Activated T-cell treated with anti-CD3 and anti-CD28 coated beads, Interleukin-2, amount 50 U/mL, for 48 hours (primary cell): ENCODE measurements around the gene FHL5.
"Not testable (repeated sequence)": the region's sequence is repeated elsewhere in the genome, so short reads cannot be mapped to it uniquely, and the experiment has no call there.

Experiments used
- DNase-seq, 2 experiments: peaks; one replicate each; pipeline ENCODE4 v3.0.0-alpha.2; 2020

Gene FHL5

DNA sequence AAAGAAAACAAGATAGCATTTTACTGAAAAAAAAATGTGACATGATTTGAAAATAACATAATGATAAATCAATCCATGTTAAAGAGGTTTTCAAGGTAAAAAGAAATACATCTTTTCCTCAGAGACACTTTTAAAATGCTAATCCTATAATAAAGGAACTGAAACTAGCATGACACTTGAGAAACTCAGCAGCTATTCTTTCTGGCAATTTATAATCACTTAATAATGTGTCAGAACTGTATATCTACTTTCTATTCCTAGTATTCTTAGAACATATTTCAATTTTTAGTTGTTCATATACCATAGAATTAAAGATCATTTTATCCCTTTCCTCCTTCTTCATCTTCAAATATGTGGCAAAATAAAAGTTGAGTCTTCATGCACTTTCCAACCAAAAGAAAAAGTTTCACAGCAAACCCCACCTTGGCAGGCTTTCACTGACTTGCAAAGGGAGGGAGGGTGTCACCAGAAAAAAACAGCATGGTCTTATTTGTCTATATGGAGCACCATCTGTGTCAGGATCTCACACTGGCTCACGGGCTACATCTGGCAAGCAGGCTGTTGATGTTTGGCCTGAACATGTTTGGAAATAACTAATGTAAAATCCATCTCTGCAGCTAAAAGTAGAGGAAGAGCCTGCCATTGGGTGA, 48.5 kb downstream of the FHL5 start:
- no peak for DNase-seq

DNA sequence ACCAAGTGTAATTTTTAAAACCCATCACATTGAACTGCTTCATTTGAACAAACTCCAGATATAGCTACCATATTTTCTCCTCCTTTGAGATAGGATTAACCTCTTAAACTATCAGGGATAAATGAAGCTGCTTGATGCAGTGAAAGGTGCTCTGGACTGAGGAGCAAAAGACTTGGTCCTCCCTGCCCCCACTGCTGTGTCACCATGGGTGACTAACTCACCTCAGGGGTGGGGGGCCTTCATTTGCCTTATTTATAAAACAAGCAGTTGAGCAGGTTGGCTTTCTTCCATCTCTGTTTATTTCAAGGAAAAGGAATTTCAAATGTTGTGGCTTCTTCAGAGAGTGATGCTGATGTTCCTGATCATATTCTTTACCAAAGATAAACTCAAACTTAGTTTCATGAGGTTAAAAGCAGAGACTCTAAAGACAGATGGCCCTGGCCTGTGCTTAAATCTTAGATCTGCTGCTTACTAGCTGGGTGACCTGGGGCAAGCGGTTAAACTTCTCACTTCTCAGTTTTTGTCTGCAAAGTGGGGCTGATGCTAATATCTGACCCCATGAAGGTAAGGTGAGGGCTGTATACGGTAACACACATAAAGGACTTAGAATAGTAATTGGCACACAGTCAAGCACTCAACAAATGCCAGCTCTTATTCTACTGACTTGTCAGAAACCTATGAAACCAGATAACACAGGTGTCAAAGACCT, 50.5 kb downstream of the FHL5 start:
- no peak for DNase-seq

DNA sequence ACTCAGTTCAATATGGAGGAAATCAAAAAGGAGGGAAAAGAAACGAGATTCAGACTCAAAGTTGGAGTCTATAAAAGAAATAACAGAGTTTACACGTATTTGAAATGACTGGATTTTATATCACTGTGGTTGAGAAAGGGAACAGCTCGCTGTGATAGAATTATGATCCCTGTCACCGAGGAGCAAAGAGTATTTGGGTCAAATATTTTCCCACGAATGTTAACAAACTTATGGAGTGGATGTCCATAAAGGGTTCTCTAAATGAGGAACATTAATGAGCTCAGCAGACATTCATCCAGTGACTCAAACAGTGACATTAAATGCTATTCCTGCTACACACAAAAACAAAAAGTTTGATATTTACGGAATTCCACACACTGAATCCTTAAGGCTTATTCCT, 57.9 kb downstream of the FHL5 start:
- no peak for DNase-seq

DNA sequence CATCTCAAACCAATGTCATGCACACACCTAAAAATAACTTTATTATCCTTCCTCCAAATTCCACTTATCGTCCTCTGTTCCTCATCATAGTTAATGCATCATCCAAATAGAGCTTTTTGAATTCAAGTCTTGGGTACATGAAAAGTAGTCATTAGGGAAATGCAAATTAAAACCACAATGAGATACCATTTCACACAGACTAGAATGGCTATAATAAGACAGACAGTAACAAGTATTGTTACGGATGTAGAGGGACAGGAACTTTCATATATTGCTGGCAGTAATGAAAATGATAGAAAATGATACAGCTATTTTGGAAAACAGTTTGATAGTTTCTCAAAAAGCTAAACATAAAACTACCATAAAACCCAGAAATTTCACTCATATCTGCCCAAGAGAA, 59.1 kb downstream of the FHL5 start:
- no peak for DNase-seq

DNA sequence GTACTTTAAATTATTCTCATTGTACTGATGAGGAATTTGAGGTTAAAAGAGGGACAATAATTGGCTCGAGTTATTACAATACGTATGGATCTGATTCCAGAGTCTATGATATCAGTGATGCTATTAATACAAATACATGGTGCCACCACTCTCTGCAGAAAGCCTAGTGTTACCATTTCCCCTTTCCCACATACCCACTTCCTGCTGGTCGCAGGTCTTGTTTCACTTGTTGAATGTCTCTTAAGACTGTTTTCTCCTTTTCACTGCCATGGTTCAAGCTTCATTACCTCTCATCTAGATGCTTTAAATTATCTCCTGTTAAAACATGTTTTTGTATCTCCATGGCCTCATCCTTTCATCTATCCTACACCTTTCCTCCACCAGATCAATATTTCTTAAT, 62.0 kb downstream of the FHL5 start:
- DNase-seq = no peak

DNA sequence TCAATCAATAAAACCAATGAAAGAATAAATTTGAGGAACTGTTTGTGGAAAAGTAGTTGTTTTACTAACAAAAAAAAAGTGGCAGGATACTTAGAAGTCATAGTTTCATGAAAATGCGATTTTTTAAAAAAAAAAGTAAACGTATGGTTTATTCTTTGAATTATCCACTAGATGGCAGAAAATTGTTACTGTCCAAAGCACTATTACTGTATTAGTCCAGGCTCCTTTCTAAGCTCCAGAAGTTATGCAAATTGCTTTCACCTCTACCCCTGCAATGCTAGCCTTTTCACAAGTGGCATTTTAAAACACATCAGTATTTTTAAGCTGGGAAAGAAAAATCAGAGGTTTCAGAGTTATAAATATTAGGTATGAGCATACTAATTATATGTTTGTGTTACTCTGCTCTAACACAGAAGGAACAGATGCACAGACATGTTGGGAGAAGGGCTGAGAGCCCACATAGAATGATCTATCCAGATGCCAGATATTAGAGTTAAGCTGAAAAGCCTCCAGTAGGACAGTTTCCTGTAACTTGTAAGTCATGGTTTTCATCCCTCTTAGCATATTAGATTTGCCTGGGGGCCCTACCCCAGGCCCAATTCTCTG, 63.9 kb downstream of the FHL5 start:
- no peak for DNase-seq

DNA sequence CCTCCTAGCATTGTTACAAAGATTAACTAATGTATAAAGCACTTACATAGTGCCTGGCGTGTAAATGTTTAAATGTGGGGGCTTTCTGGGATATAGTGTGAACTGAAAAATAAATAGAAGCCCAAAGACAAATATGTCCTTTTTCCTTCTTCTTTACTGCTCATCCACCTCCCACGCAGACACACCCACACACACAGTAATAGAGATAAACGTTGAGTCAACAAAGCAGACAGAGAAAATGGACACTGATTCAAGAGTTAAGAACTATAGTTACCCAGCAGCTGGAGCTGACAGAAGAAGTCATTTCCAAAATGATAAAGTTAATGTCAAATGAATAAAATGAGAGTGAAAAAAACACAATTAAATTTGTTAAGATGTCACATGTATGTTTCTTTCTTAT, 68.3 kb downstream of the FHL5 start:
- DNase-seq = peak in 1 of 2 experiments; percentile 20

DNA sequence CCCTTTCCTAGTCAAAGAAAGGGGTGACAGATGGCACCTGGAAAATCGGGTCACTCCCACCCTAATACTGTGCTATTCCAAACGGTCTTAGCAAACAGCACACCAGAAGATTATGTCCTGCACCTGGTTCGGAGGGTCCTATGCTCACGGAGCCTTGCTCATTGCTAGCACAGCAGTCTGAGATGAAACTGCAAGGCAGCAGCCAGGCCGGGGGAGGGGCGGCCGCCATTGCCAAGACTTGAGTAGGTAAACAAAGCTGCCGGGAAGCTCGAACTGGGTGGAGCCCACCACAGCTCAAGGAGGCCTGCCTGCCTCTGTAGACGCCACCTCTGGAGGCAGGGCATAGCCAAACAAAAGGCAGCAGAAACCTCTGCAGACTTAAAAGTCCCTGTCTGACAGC, 75.1 kb downstream of the FHL5 start:
- DNase-seq = not testable (repeated sequence)

DNA sequence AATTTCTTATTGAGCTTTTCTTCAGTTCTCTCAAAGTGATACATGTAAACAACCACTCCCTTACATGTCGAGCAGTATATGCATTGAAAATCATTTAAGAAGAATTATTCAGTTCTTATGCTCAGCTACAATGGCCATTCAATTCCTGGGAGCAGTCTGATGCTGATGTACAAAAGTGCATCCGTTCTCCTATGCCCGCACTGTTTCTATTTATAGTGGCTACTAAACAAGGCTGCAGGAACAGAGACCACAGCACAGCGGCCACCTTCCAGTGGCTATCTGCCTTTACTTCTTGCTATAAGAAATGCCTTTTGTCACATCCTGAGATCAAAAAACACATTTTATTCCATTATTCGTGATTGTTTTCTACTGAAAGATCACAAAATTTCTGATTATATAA, 82.2 kb downstream of the FHL5 start:
- no peak for DNase-seq

DNA sequence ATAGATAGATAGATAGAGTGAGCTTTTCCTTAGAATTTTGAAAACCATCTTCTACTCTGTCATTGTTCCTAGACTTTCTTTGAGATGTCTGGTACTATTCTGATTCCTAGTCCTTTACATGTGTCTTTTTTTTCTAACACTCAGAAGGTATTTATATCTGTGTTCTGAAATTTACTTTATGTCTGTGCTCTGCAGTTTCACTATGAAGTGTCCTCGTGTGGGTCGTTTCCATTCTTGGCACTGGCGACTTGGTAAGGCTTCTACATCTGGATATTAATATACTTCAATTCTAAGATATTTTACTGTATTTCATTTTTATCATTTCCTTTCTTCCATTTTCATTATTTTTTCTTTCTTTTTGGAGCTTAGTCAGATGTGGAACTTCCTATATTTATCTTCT, 87.0 kb downstream of the FHL5 start:
- no peak for DNase-seq

DNA sequence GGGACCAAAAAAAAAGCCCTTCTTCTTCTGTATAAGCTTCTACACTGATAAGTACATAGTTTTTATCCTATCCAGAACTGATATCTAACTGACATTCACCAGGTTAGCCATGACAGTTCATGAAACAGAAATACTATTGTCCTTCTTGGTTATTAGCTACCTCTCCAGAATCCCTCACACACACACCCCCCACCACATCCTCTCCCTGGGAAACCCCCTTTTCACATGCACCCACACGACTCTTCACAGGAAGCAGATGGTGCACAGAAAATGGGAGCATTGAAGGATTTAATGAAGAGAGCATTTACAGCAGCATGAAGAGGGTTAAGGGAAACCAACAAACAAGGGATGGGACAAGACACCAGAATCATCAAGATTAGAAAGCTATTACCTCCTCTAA, 88.9 kb downstream of the FHL5 start:
- DNase-seq = no peak

DNA sequence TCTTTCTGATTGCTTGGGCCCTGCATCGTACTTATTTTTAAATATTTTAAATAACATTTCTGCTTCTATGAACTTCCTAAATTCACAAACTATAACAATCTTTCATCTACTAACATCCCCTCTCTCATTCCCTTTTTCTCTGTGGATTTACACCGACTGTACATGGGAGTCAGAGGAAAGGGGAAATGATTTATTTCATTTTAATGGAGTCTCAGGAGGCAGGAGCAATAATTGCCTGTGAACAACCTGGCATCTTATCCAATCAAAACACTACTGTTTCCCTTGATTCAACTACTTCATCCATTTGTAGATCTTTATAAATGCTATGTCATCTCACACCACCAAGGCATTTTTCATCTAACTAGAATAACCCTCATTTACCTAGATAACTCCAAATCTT, 89.6 kb downstream of the FHL5 start:
- no peak for DNase-seq

DNA sequence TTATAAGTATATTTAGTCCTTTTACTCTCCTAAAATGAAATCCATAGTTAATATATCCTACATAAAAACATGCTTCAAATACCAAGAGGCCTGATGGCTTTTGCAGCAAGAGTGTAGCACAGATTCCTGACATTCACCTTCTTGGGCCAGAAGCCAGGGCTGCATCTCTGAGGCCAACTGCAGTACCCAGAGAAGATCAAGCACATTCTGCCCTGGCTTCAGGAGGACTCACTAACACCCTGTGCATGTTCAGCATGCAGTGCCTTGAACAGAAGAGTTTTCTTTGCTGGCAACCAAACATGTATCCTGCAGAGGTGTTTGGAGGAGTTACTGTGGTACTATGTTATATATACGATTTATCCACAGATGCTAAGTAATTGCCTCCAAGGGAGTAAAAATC, 90.3 kb downstream of the FHL5 start:
- DNase-seq = no peak

DNA sequence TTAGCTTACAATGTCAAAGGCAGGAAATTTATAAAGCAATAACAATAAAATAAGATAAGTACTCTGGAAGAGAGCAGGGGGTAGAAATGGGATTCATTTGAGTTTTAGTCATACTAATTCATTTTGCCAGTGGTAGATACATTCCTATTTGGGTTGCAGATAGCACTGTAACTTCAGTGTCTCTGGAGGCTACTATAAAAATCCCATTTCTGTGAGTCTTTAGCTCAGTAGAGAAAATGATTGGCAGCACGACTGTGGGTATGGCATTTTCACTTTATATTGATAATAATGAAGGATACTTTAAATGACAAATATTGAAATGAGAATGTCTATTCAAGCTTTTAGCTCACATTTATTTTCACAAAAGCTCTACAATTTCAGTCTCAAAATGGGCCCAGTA, 93.6 kb downstream of the FHL5 start:
- no peak for DNase-seq

DNA sequence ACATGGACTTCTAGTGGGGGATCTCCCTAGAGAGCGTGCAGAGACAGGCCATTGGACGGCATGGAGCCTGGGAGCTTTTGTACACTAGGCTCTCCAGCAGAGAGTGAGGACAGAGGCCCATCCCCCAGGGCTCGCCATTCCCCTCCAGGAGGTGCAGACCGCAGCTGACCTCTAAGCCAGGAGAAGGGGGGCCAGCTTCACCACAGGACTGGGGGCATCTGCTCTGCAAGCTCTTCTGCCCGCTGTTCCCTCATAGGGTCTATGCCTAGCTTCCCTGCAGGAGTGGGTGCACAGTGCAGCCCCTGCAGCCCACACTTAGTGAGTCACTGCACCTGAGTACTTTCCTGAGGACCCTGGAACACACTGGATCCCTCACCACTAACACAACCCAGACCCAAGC, 94.4 kb downstream of the FHL5 start:
- DNase-seq = no peak

DNA sequence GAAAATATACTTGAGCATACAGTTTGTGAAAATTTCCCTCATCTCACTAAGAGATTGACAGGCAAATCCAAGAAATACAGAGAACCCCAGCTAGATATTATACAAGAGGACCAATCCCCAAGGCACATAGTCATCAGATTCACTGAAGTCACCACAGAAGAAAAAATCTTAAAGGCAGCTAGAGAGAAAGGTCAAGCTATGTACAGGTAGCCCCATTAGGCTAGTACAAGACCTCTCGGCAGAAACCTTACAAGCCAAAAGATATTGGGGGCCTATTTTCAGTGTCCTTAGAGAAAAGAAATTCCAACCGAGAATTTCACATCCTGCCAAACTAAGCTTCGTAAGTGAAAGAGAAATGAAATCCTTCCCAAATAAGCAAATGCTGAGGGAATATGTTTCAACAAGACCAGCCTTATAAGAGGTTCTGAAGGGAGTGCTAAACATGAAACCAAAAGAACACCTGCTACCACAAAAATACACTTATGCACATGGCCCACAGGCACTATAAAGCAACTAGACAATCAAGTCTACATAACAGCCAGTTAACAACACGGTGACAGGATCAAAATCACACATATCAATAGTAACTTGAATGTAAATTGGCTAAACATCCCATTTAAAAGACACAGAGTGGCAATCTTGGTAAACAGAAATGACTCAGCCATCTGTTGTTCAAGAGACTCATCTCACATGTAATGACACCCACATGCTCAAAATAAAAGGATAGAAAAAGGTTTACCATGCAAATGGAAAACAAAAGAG, 96.3 kb downstream of the FHL5 start:
- no peak for DNase-seq
